ENCODE measurements around the gene ASB11.
"Not testable (repeated sequence)": the region's sequence is repeated elsewhere in the genome, so short reads cannot be mapped to it uniquely, and the experiment has no call there.

The ASB11 gene

GRCh38 chrX:15311119-15311518 is 4.3 kb downstream of the ASB11 start:
- DNase-seq (ENCODE audit: low read depth) = no peak
- TF ChIP-seq CTCF (IDR thresholded peaks at IDR 0.05; ENCODE audit: low read depth, low read length, missing control alignments) = no peak

GRCh38 chrX:15310117-15310516 is 5.3 kb downstream of the ASB11 start:
- no peak for TF ChIP-seq CTCF (IDR thresholded peaks at IDR 0.05; ENCODE audit: low read depth, low read length, missing control alignments)
- no peak overlapping the region for H3K4me3 ChIP-seq (ENCODE audit: low read depth, low read length)
- DNase-seq (ENCODE audit: low read depth) = no peak

More at GRCh38 chrX:15311119-15311518, 4.3 kb downstream of the ASB11 start:
- H3K4me3 ChIP-seq (ENCODE audit: low read depth, low read length) = no peak overlapping the region

- H3K4me3 ChIP-seq (ENCODE audit: low read depth, low read length); DNase-seq (ENCODE audit: low read depth): not testable (repeated sequence)
Measured at GRCh38 chrX:15305899-15306298, 9.5 kb downstream of the ASB11 start.

- no peak for TF ChIP-seq CTCF (IDR thresholded peaks at IDR 0.05; ENCODE audit: low read depth, low read length, missing control alignments)
- H3K4me3 ChIP-seq (ENCODE audit: low read depth, low read length) = no peak overlapping the region
- DNase-seq (ENCODE audit: low read depth) = no peak
Measured at GRCh38 chrX:15301924-15302323, 13.5 kb downstream of the ASB11 start.

- TF ChIP-seq CTCF (IDR thresholded peaks at IDR 0.05; ENCODE audit: low read depth, low read length, missing control alignments) = peak; percentile 19
- no peak overlapping the region for H3K4me3 ChIP-seq (ENCODE audit: low read depth, low read length)
- DNase-seq (ENCODE audit: low read depth) = no peak
Measured at GRCh38 chrX:15299941-15300851, 15.2 kb downstream of the ASB11 start.

GRCh38 chrX:15298780-15299179 is 16.7 kb downstream of the ASB11 start:
- DNase-seq (ENCODE audit: low read depth) = no peak
- no peak overlapping the region for H3K4me3 ChIP-seq (ENCODE audit: low read depth, low read length)
- no peak for TF ChIP-seq CTCF (IDR thresholded peaks at IDR 0.05; ENCODE audit: low read depth, low read length, missing control alignments)

GRCh38 chrX:15298201-15298600 is 17.2 kb downstream of the ASB11 start:
- H3K4me3 ChIP-seq (ENCODE audit: low read depth, low read length) = no peak overlapping the region
- no peak for TF ChIP-seq CTCF (IDR thresholded peaks at IDR 0.05; ENCODE audit: low read depth, low read length, missing control alignments)
- no peak for DNase-seq (ENCODE audit: low read depth)
